Muscle of arm (tissue), 12 donors: ENCODE measurements around the gene HNRNPAB. TPM values are rescaled to one million over a fixed set of nuclear protein-coding genes. Genes with fewer than 3 reads are reported as not detected.

Source experiments
- DNase-seq: peaks from one replicate; pipeline ENCODE4 v3.0.0-alpha.2; 2013
- polyA plus RNA-seq, 12 donors: library from polyadenylated mRNA; unstranded; fragments of 120-200 nt; gene quantifications; one replicate each; pipeline ENCODE4 v1.2.1, GENCODE V29; 2013; ENCODE audit not compliant: insufficient read length in 12 of 12

The HNRNPAB gene
- polyA plus RNA-seq, 12 donors: 53.2 to 107 (median 85.0) TPM; not detected in 1

DNA sequence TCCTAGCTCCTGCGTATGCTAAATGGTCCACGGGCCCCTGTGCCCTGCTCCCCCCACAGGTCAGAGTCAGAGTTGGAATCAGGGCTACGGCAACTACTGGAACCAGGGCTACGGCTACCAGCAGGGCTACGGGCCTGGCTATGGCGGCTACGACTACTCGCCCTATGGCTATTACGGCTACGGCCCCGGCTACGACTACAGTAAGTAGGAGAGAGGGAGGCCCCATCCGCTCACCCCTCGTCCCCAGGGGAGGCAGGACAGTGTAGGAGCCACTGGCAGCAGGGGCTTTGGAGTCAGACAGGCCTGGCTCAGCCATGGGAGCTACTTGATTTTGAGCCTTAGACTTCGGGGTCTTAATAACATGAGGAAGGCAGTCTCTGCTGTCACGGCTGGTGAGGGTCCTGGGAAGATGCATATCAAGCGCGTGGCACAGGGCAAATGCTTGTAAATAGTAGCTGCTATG is 5.8 kb downstream of the HNRNPAB start:
- DNase-seq: no peak

DNA sequence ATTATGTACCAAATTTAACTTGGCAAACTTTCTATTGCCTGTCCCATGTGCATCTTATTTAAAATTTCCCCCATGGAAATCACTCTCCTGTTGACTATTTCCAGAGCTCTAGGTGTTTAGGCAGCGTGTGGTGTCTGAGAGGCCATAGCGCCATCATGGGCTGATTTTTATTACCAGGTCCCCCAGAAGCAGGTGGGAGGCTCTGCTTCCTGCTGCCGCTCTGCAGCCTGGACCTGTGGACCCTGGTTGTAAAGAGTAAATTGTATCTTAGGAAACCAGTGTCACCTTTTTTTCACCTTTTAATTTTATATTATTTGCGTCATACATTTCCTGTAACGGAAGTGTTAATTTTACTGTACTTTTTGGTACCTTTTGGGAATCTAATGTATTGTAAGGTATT is 6.4 kb downstream of the HNRNPAB start:
- DNase-seq: no peak

DNA sequence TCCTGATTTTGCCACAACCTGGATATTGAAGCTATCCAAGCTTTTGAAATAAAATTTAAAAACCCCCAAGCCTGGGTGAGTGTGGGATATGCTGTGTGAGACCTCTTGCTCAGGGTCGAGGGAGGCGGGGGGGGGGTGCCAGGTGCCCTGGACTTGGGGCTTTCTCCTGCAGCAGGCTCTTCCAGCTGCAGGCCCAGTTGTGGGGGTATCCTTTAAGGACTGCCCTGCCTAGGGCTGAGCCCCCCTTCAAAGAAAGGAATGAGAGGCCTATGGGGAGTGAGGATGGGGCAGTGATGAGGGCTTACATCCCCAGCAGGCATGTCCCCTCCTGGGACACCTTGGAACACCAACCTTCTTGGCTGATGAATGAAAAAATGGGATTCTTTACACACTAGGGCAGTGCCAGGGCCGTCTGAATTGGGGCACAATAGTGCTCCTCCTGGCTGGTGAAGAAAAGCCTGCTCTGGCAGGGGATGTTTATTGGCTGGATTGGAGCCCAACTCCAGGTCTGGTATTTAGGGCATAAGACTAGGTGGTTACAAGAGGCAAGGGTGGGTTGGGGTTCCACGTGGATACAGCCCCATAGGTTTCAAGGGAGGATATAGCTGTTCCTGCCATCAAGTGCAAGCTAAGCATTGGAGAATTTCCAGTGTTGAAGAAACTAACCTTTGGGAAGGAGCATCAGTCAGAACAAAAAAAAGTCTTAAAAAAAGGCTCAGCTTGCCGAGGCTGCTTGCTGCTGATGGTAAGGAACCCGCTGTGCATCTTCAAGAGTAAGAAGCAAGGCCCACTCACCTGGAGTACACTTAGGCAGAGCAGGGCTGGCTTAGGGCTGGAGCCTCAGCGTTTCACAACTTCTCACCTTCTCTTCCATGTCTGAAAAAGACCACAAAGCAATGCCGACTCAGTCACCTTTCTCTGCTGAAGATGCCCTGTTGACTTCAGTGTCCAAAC is 7.0 kb downstream of the HNRNPAB start:
- no peak for DNase-seq

DNA sequence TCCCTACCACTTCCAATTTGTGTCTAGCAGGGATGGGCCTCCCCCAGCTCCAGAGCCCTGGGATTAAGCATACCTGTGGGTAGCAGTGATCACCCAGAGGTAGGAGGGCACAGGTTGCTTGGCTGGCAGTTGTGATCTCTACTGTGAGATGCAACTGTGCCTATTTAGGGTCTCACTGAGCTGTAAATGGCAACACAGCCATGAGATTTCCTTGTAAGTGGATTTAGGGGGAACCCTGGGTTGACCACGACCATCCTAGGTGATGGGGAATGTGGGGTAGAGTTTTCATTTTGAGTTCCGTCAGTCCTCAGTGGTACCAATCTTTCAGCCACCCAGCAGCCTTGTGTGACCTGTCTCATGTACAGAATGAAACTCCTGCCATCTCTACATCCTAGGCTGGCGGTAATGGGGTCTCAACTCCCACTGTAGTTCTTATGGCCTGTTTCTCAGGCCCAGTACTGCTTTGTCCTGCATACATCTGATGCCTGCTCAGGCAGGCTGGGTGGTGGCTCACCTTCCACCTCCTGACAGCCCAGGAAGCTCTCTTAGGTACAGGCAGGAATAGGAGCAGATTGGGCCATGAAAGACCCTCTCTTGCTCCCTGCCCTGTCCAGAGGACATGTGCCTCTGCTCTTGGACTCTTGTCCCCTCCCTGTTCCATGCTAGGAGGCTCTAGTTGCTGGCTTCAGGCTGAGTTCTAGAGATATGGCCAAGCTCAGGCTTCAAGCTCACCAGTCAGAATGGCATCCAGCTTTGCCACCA is 8.1 kb downstream of the HNRNPAB start:
- no peak for DNase-seq

DNA sequence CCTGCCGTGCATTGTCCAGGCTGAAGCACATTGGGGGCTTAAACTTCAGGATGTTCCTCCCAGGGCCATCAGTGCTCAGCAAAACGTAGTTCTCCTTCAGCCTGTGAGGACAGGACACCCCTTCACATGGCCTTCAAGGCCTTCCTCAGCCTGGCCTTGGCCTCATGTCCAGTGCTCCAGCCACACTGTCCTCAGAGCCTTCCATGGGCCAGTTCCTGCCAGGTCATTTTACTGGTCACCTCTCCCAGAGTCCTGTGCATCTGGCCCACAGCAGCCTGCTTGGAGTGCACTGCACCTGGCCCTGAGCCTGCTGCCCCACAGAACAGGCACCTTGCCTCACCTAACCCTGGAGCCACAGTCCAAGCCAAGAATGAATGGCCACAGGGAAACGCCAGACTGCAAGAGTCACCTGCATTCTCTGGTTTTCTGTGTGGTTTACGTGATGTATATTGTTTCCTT is 8.7 kb downstream of the HNRNPAB start:
- no peak for DNase-seq

DNA sequence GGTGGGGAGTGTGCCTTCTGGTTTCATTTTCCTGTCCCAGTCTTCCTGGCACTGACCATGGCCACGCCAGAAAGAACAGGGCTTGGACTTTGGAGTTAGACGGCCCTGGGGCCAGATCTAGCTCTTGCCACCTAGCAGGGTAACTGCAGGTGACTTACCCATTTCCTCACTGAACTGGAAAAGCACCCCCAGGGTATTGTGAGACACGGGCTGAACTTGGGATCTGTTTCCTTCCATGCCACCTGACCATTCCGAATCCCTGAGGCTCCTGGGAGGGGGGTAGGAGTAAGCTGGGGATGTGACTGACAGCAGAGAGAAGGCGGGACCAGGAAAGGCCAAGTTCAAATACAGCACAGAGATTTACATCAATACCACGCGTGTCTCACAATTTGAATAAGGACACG is 9.4 kb downstream of the HNRNPAB start:
- no peak for DNase-seq

DNA sequence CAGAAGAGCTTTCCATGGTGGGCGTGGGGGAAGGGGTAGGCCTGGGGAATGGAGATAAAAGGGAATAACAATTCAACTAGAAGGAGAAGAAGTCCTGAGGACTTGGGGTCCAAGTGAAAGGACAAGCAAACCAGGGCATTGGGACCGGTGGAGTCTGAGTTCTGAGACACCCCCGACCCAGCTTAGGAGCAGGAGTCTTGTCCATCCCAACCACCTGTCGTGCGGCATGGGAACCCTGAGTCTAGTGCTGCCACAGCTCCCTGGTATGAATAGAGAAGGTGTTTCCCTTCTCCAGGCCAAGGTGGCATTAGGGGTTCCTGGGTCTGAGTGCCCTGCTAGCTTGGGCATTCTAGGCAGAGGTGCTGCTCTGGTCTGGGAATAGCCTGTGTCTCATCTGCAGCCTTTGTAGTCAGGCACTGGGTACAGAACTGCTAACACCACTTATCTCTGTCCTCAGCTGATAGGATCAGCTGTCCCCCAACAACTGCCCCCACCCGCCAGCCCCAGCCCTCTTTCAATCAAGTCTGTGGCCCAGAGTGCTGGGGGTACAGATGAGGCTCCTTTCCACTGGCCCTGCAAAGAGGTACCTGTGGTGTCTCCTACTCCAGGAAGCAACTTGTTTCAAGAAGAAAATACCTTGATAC is 9.9 kb downstream of the HNRNPAB start:
- DNase-seq: no peak

DNA sequence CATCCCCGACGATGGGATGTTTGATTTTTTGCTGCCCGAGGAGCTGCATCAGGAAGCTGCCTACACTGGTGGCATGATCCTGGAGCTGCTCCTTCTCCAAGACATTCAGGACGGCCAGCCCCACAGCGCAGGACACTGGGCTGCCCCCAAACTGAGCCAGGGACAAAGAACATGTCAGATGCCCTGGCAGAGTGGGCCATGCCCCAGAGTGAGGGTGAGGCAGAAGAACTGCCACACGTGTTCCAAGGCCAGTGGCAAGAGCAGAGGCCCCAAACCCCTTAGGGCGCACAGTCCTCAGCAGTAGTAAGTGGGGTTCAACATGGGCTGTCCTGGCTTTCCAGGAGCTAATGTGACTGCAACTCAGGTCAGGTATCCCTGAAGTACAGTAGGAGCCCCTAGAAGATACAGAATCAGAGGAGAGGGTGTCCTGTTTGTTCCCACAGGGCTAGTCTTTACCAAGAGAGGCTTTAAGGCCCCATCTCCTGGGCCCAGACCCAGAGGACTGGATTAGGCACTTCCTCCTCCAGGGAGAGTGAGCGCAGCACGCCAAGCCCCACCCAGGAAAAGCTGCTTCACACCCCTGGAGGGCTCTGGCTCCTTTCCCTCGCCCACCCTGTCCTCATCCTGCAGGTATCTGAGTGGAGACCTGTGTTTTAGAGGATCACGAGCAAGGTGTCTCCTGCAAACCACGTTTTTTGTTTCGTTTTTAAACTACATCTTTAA is 11.1 kb downstream of the HNRNPAB start:
- DNase-seq: no peak

DNA sequence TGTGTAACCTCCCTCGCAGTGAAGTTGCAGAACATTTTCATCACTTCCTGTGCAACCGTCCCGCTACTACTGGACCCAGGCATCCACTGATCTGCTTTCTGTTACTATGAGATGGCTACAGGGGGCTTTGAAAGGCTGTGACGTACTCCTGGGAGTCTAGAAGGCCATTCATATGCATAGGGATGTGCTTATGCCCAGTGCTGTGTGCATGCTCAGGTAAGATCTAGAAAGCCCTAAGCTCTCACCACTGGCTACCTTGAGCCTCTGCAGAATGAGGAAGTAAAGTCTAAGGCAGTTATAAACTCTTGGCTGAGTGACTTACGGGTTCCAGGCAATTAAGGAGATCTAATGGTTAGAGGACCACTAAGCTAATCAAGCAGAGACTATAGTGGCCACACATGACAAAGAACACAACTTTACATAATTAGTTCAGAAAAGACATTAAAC is 11.8 kb downstream of the HNRNPAB start:
- DNase-seq: no peak

DNA sequence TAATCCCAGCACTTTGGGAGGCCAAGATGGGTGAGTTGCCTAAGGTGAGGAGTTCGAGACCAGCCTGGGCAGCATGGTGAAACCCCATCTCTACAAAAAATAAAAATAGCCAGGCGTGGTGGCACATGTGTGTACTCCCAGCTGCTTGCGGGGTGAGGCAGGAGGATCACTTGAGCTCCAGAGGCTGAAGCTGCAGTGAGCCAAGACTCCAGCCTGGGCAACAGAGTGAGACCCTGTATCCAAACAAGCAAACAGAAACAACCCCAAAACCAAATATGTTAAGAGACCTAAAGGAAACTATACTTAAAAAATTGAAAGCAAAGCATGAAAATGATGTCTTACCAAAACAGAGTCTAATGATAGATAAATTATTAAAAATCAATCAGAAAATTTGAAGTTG is 12.4 kb downstream of the HNRNPAB start:
- DNase-seq: no peak

DNA sequence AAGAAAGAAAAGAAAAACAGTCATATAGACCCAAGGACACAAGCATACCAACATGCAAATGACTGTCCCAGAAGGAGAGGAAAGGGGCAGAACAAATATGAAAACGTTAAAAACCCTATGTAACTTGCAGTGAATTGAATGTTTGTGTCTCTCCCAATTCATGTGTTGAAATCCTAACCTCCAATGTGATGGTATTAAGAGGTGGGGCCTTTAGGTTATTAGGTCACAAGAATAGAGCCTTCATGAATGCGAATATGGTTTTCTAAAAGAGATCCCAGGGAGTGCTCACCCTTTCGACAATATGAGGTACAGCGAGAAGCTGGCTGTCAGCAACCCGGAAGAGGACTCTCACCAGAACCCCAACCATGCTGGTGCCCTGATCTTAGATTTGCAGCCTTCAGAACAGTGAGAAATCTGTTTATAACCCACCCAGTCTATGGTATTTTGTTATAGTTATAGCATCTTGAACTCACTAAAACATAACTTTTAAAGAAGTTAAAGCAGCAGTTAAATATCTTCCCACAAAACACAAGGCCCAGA is 14.0 kb downstream of the HNRNPAB start:
- DNase-seq: no peak

DNA sequence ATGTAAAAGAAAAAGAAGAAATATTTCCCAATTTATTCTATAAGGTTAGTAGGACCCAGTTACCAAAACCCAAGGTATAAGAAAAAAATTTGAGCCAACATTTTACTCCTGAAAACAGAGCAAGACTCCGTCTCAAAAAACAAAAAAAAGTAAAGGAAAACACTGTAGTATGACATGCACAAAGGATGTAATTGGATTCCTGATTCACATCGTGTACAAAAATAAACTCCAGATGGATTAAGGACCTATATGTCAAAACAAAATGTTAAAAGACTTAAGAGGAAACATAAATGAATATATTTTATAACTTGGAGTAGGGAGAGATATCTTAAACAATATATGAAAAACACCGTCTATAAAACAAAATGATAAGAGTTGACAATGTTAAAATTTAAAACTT is 14.5 kb downstream of the HNRNPAB start:
- DNase-seq: no peak

DNA sequence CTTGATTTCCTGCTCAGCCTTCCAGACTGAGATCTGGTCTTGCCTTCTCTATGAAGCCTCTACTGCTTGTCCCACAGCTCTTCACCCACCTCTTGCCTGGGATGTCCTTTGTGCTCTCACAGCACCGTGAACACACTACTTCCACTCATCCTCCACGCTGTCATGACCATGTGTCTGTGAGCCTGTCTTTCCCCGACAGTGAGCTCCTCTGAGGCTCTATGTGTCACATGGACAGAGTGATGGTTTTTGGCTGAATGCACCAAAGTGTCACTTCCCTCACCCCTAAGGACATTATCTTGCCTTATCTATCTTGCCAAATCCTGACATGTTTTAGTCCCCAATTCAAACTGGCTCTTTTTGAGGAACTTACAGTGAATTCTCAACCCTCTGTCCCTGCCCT is 16.9 kb downstream of the HNRNPAB start:
- no peak for DNase-seq

DNA sequence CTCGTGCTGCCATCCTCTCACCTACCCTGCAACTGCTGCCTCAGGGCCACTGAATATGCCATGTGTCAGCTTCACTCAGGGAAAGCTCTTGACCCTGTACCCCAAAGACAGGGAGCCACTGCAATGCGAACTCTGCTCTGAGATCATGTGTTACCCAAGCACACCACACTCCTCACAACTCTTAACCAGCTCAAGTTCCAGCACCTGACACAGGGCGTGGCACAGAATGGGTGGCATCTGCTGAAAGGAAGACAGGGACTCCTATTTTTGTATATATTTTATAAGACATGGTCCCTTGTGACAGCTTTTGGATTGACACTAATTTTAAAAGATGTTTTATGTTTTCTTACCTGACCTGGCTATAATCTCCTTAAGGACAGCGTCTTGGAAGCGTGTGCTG is 17.5 kb downstream of the HNRNPAB start:
- DNase-seq: no peak

DNA sequence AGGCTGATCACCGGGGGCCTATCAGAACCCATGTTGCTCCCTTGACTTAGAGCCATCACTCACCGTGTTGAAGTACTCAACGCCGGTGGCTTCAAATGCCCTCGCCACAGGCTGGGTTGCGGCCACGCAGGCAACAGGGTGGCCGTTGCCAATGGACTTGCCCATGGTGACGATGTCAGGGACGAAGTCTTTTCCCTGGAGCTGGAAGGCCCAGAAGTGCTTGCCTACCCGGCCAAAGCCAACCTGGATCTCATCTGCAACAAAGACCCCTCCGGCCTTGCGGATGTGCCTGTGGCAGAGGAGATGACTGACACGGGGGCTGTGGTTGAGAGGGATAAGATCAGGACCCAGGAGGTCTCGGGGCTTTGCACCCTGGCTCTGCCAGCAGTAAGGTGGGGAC is 18.0 kb downstream of the HNRNPAB start:
- DNase-seq: no peak

DNA sequence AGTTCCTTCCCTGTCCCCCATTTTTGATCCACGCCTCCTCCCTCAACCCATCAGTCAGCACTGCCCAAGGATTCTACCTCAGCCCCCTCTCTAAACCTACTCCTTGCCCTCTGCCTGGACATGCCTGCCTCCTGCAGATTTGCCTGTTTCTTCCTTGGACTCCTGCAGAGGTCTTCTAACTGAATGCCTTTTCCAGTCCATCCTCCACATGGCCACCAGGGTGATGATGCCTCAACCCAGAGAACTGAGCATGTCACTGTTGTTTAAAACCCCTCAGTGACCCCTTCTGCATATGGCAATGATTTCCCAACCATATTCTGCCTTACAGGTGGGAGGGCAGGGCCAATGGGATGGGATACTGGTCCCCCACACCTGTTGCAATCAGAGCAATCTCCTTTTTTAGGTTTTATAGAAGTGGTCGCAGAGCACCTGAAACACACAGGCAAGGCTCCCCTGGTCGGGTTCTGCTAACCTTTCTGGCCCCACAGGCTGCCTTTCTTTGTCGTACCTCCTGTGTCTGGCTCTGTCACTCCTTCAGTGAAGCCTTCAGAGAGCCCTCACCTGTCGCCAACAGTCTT is 19.0 kb downstream of the HNRNPAB start:
- no peak for DNase-seq

DNA sequence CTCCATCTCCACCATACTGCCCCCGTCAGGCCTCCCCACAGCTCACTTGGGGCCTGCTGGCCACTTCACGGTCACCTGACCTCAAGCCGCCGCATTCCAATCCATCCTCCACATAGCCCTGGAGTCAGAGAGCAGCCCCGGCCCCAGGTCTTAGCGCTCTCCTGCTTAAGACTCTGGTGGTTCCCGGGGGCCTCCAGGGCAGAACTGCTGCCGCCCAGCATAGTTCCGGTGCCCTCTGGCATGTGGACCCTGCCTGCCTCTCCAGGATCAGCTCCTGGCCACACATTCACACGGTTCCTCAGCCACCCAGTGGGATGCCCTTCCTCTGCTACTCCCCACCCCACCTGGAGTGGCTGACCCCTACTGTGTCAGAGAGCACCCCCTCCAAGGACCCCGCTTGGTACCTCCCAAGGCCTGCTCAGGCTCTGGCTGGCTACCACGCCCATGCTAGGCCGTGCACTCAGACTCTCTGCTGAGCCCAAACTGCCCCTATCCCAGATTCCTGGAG is 19.5 kb downstream of the HNRNPAB start:
- DNase-seq: no peak

DNA sequence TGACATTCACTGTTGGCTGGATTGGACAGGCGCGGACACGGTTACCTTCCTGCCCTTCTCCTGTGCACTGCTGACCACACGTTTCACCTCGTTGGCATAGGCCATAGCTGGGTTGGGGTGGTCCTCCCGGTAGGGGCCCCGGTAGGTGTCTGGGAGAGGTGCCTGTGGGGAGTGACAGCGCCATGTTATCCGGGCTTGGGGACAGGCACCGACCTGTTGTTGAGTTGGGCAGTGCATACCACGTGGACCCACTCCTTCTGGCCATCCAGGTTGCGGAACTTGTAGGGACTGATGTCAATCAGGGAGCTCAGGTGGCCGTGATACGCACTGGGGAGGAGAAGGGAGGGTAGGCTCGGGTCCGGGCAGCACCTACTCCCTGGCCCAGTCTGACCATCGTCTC is 20.1 kb downstream of the HNRNPAB start:
- DNase-seq: no peak

DNA sequence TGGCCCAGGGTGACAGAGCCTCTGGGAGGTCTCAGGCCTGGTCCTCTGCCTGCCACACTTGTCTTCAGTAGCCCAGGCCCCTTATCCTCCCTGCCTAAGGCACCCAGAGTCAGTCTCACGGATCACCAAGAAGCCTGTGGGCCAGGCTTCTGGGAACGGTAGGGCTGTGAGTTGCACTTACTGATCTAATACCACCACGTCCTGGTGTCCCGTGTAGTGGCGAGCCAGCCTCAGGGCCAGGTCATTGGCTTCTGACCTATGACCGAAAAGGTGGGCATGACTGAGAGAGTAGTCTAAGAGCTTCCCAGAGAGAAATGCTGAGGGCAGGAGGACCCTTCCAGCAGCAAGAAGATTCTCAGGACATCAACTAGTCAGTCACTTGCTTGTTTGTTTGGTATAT is 20.8 kb downstream of the HNRNPAB start:
- no peak for DNase-seq

DNA sequence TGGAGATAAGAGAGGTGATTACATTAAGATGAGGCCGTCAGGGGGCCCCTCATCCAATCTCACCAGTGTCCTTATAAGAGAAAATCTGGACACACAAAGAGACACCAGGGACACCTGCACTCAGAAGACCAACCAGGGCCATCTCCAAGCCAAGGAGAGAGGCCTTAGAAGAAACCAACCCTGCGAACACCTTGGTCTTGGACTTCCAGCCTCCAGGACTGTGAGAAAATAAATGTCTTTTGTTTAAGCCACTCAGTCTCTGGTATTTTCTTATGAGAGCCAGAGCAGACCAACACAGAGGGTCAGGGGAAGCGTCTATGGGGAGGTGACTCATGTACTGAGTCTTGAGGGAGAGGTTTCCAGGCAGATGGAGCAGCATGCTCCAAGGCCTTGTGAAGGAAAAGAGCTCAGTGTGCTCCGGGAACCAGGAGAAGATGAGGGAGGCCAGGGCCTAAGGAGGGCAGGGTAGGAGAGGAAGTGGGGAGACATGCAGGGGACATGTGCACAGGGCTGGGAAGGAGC is 22.9 kb downstream of the HNRNPAB start:
- DNase-seq: no peak
